Stomach smooth muscle (tissue), 2 donors: ENCODE measurements around the gene ADAP1.

Experiments used
- H3K27ac ChIP-seq: one replicate; pipeline ENCODE4 v1.7.0; 2013; ENCODE audit warnings: mild to moderate bottlenecking, low read length, inconsistent platforms
- H3K27me3 ChIP-seq, 2 donors: one replicate each; pipeline ENCODE4 v1.7.0; 2013; ENCODE audit warnings: low read length in 2 of 2; ENCODE audit not compliant: insufficient read depth in 2 of 2, control insufficient read depth in 1 of 2
- H3K36me3 ChIP-seq, 2 donors: one replicate each; pipeline ENCODE4 v1.7.0; 2013; ENCODE audit warnings: low read length in 2 of 2; ENCODE audit not compliant: control insufficient read depth in 2 of 2, insufficient read depth in 2 of 2
- H3K4me1 ChIP-seq: one replicate; pipeline ENCODE4 v1.7.0; 2013; ENCODE audit warnings: low read length; ENCODE audit not compliant: control insufficient read depth, insufficient read depth
- H3K4me3 ChIP-seq, 2 donors: one replicate each; pipeline ENCODE4 v1.7.0; 2013; ENCODE audit warnings: low read length in 2 of 2
- H3K9ac ChIP-seq, 2 donors: one replicate each; pipeline ENCODE4 v1.7.0; 2013; ENCODE audit warnings: low read length in 2 of 2, mild to moderate bottlenecking in 1 of 2
- H3K9me3 ChIP-seq, 2 donors: one replicate each; pipeline ENCODE4 v1.7.0; 2013; ENCODE audit warnings: low read length in 2 of 2; ENCODE audit not compliant: control insufficient read depth in 2 of 2
- donor health status: healthy.
- donor health status: Pancreatic carcinoma.

Gene ADAP1

GRCh38 chr7:940599-941408, 13.7 kb downstream of the ADAP1 start:
- no peaks in the 10 kb centered on the region for H3K36me3 ChIP-seq
- no peak overlapping the region for H3K27ac ChIP-seq
- H3K4me3 ChIP-seq = no peak overlapping the region
- H3K9me3 ChIP-seq = peaks cover 0 to 6% of the 10 kb centered on the region in 2 donors
- H3K27me3 ChIP-seq = no peaks in the 10 kb centered on the region
- H3K9ac ChIP-seq = no peak overlapping the region
- peaks cover 2% of the 10 kb centered on the region for H3K4me1 ChIP-seq

GRCh38 chr7:939843-940242, 14.6 kb downstream of the ADAP1 start:
- H3K9ac ChIP-seq = no peak overlapping the region
- peaks cover 0 to 6% of the 10 kb centered on the region in 2 donors for H3K9me3 ChIP-seq
- no peak overlapping the region for H3K4me3 ChIP-seq
- H3K4me1 ChIP-seq = no peaks in the 10 kb centered on the region
- H3K27me3 ChIP-seq = no peaks in the 10 kb centered on the region
- no peak overlapping the region for H3K27ac ChIP-seq
- no peaks in the 10 kb centered on the region for H3K36me3 ChIP-seq

GRCh38 chr7:938546-939185, 15.8 kb downstream of the ADAP1 start:
- no peaks in the 10 kb centered on the region for H3K4me1 ChIP-seq
- no peak overlapping the region for H3K27ac ChIP-seq

DNA sequence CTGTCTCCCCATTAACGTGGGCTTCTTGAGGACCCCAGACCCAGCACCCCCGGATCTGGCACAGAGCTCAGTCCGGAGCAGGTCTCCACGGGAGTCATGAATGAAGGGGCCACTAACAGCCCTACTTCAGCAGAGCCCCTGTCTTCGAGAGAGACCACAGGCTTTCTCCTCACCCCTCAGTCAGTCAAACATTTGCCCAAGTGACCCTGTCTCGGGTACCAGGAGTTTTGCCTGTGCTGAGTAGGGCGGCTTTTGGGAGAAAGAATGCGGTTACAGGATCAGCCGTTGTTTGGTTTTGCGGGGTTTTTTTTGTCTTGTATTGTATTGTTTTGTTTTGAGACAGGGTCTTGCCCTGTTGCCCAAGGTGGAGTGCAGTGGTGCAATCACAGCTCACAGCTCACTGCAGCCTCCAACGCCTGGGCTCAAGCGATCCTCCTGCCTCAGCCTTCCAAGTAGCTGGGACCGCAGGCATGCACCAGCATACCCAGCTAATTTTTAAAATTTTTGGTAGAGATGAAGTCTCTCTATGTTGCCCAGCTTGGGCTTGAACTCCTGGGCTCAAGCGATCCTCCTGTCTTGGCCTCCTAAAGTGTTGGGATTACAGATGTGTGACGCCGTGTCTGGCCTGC, 16.5 kb downstream of the ADAP1 start:
- H3K36me3 ChIP-seq = no peaks in the 10 kb centered on the region
- H3K27me3 ChIP-seq = no peaks in the 10 kb centered on the region
- no peaks in the 10 kb centered on the region for H3K4me1 ChIP-seq
- peaks cover 0 to 6% of the 10 kb centered on the region in 2 donors for H3K9me3 ChIP-seq
- H3K9ac ChIP-seq = no peak overlapping the region
- no peak overlapping the region for H3K4me3 ChIP-seq
- H3K27ac ChIP-seq = no peak overlapping the region

More at GRCh38 chr7:938546-939185, 15.8 kb downstream of the ADAP1 start:
- Histone ChIP-seq H3K9me3 (peaks cover 0 to 6% of the 10 kb centered on the region in 2 donors), H3K9ac (no peak overlapping the region), H3K27me3 (no peaks in the 10 kb centered on the region), H3K4me3 (no peak overlapping the region), H3K36me3 (no peaks in the 10 kb centered on the region)

DNA sequence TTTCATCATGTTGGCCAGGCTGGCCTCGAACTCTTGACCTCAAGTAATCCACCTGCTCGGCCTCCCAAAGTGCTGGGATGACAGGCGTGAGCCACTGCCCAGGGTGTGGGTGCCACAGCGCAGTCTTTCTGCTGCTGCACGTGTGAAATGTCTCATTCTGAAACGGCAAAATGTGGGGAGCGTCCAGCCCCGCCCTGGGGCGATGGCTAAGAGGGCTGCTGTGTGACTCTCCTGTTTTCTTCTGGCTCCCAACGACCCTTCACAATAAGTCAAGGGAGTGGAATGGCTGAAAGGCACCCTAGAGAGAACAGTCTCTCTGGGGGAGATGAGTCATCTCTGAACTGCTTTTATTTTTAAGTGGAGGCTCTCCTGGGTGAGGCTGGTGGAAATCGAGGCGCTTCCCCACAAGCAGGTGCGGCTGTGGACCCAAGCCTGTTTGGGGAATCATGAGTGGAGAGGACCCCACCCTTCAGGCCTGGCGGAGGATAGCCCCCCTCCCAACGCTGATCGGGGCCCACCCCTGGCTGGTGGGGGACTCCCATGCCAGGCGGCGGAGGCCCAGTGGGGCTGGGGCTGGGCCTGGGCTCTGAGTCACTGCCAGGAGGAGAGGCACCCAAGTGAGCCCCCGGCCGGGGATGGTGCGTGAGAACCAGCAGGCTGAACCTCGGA, 18.0 kb downstream of the ADAP1 start:
- peaks cover 0 to 3% of the 10 kb centered on the region in 2 donors for H3K9me3 ChIP-seq
- H3K9ac ChIP-seq = no peak overlapping the region
- no peaks in the 10 kb centered on the region for H3K36me3 ChIP-seq
- no peaks in the 10 kb centered on the region for H3K4me1 ChIP-seq
- no peak overlapping the region for H3K4me3 ChIP-seq
- no peak overlapping the region for H3K27ac ChIP-seq
- no peaks in the 10 kb centered on the region for H3K27me3 ChIP-seq

- H3K9me3 ChIP-seq = peaks cover 0 to 3% of the 10 kb centered on the region in 2 donors
- no peaks in the 10 kb centered on the region for H3K4me1 ChIP-seq
- no peaks in the 10 kb centered on the region for H3K36me3 ChIP-seq
- no peak overlapping the region for H3K9ac ChIP-seq
- H3K27ac ChIP-seq = no peak overlapping the region
- no peaks in the 10 kb centered on the region for H3K27me3 ChIP-seq
- no peak overlapping the region for H3K4me3 ChIP-seq
Measured at GRCh38 chr7:935874-936385, 18.6 kb downstream of the ADAP1 start.

DNA sequence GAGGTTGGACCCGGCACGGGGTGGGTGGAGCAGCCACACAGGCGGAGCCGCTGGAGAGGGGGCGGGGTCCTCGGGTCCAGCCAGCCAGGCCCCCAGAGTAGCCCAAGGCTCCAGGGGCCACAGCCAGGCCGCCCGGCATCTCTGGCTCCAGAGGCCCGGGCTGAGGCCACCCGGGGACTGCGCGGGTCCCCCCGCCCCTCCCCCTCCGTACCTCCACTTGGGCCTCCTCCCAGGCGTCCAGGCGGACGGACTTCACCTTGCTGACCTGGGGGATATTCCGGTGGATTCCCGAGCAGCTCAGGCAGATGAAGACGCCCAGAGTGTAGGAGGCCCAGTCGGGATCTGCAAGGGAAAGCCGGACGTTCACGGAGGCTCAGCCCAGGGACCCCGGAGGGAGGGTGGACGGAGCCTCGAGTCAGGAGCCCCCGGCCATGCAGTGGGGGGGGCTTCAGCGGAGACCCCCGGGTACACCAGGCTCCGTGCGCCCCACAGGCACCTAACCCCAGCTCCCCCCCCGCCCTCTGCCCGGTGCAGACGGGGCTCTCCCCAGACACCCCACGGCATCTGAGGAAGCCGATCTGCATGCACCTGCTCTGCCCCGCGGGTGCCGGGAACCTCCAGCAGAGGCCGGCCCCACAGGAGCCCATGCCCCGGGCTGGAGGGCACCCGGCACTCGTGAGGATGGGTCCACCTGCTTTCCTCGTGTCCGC, 19.2 kb downstream of the ADAP1 start:
- Histone ChIP-seq H3K4me3 (no peak overlapping the region), H3K27ac (no peak overlapping the region), H3K27me3 (no peaks in the 10 kb centered on the region), H3K36me3 (no peaks in the 10 kb centered on the region), H3K4me1 (no peaks in the 10 kb centered on the region), H3K9ac (no peak overlapping the region), H3K9me3 (peaks cover 0 to 3% of the 10 kb centered on the region in 2 donors)

DNA sequence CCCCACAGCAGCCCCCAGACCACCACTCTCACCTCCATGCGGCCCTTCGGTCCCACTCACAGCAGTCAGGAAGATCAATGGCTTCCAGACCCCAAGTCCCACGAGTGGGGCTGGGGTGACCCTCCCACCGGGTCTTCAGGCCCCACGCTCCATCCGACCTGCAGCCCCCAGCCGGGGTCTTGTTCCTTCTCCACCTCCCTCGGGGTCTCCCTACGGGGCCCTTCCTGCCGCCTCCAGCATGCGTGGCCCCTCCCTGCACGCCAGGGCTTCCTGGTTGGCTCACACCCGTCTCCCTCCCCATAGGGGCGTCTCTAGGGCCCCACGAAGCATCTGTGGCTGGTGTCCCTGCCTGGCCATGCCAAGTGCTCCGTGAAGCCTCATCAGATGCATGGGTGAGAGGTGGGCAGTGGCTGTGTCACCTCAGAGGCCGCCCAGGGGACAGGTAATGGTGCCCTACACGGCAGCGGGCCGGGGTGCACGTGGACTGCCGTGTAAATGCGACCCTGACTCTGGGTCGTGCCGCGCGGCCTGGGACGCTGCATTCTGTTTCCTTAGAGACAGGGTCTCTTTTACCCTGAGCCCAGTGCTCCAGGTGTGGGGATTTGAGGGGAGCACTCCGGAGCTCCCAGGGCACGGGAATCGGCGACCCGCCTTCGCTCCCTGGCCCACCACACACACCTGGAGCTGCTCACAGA, 19.9 kb downstream of the ADAP1 start:
- no peaks in the 10 kb centered on the region for H3K36me3 ChIP-seq
- H3K4me1 ChIP-seq = peaks cover under 1% of the 10 kb centered on the region
- H3K27me3 ChIP-seq = no peaks in the 10 kb centered on the region
- no peak overlapping the region for H3K9ac ChIP-seq
- no peak overlapping the region for H3K27ac ChIP-seq
- H3K9me3 ChIP-seq = no peaks in the 10 kb centered on the region
- H3K4me3 ChIP-seq = no peak overlapping the region

DNA sequence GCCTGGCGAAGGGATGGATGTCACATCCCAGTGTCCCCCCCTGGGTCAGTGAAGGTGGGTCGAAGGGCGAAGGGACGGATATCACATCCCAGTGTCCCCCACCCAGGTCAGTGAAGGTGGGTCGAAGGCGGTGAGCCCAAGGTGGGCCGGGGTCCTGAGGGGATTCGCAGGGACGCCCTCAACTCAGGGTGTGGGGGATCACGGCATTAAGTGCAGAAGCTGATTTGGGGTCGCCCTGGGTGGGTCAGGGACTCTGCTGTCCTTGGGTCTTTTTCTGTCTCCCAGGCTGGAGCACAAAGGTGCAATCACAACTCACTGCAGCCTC, 21.9 kb downstream of the ADAP1 start:
- Histone ChIP-seq H3K4me3 (no peak overlapping the region), H3K9me3 (no peaks in the 10 kb centered on the region), H3K36me3 (no peaks in the 10 kb centered on the region), H3K9ac (no peak overlapping the region), H3K27ac (no peak overlapping the region), H3K27me3 (no peaks in the 10 kb centered on the region), H3K4me1 (peaks cover 11% of the 10 kb centered on the region)
